HG02884 (cell line): Measurements from ENCODE around the gene SIPA1L3.

ENCODE experiments used
- ATAC-seq: cut with Tn5 transposase; IDR thresholded peaks from one replicate; pipeline ENCODE4 v1.9.1; 2021; ENCODE audit warnings: mild to moderate bottlenecking, moderate library complexity; ENCODE audit not compliant: unreplicated experiment

Gene SIPA1L3

DNA sequence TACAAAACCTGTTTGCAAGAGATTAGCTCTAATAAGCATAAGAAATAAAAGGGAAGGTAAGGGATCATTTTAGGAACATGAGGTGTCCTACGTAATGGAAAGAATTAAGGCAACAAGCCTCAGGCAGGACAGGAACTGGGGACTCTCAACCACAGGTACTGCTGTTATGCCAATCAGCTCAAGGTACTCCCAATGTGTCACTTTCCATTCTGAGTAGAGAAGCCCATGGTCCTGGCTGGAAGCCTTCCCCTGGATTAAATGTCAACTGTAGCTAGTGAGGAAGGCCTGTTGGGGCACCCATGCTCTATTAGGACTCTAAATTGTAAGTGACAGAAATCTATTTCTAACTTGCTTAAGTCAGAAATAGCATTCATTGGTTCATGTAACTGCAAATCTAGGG lies 182.4 kb downstream of the SIPA1L3 start:
- ATAC-seq, result no peak

DNA sequence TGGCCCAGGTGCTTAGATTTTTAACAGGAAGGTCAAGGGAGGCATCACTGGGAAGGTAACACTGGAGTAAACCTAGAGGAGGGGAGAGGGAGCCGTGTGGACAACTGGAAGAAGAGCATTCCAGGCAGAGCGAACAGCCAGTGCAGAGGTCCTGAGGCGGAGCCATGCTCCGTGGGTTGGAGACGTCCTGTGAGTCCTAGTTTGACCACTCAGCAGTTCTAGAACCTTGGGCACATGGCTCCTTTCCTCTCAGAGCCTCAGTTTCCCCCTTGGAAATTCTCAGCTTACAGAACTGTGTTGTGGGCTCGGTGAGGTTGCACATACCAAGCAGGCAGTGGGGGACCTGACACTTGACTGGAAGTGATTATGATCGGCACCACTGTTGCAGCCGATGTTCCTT lies 186.1 kb downstream of the SIPA1L3 start:
- ATAC-seq, result no peak

DNA sequence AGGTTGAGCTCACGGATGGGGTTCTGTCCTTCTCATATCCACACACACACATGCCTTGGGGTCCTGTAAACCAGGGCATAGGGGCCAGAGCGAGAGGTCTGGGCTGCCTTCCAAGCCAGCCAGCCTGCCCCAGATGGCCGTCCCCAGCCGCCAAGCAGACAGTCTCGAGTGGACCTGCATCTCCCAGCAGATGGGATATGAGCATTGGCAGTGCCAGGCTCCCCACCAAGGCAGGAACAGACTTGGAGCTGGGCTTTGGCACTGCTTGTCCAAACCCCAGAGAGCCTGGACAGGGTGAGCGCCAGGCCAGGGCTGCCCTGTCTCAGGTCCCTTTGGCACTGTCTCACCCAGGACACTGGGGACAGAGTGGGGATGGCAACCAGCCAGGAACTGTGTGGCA lies 186.6 kb downstream of the SIPA1L3 start:
- ATAC-seq, result no peak

DNA sequence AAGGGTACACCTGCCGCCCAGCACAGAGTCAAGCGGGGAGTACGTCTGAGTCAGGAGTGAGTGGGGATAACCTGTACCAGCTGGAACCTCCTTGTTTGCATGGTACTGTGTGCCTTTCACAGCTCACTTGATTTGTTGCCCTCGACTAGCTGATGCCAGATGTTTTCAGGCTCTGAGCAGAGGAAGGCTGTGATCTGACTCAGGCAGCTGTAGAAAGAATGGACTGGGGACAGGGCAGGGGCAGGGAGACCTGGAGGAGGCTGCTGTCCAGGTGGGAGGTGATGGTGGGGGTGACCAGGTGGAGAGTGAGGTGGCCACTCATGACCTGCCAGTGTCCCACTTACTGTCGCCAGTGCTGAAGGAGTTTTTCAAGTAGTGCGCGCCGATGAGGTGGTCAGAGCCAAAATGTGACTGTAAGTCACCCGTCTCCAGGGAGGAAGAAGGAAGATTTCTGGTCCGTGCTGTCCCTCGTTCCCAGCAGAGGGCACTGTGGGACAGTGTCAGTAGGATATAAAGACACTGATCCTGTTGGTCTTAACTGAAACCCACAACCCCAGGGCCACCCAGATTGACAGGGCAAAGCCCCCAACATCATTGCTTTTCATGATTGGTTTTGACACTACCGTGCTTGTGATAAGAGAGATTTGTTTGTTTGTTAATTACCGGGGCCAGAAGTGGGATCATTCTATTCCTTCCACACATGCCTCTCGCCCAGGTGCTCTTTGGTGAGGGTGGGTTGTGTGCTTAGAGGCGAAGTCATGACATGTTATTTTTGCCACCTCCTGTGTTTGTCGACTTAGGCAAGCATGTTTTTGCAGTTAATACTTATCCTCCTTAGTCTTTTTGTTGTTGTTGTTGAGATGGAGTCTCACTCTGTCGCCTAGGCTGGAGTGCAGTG lies 188.7 kb downstream of the SIPA1L3 start:
- no peak for ATAC-seq

DNA sequence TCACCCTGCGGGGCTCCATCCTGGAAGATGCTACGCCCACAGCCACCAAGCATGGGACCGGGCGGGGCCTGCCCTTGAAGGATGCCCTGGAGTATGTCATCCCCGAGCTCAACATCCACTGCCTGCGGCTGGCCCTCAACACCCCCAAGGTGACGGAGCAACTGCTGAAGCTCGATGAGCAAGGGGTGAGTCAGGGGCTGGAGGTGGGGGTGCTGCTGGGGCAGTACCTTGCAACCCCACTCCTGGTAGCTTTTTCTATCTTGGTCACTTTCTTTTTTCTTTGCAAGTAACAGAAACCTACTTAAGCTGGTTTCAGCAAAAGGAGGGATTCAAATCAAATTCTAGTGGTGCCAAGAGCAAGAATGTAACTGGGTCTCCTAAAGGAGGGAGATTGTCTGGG lies 193.0 kb downstream of the SIPA1L3 start:
- ATAC-seq, result no peak

- ATAC-seq, result no peak
Observed at GRCh38 chr19:38100589-38100988, 193.6 kb downstream of the SIPA1L3 start.

DNA sequence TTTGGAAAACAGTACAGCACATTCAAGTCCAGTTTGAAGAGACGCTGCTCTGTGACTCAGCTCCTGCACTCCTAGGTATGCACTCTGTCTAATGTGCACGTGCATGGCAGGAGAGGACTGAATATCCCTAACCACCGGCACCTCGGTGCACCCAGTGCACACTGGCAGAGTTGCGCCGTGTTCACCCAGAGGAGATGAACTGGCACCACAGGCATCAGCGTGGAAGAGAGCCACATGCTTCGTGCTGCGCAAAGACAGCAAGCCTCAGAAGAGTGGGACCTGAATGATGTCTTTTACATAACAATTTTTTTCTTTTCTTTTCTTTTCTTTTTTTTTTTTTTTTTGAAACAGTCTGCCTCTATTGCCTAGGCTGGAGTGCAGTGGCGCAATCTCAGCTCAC lies 194.7 kb downstream of the SIPA1L3 start:
- ATAC-seq, result no peak

GRCh38 chr19:38105574-38105973 lies 198.6 kb downstream of the SIPA1L3 start:
- ATAC-seq, result no peak

DNA sequence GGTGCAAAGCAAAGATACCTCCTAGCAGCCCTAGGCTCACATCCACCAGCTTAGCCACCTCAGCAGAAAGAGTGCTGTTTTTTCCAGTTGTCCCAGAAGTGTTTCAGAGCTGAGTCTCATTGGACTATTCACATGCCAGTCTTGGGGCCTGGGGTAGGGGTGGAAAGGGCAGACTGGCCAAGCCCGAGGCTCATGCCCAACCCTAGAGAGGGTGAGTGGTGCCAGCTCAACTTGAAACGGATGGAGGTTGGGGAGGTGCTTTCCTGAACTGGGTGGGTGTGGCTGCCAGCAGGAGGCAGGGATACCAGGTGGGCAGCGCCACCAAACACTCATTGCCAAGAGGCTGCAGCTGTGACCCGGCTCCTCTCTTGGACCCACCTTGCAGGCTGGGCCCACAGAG lies 200.1 kb downstream of the SIPA1L3 start:
- no peak for ATAC-seq

DNA sequence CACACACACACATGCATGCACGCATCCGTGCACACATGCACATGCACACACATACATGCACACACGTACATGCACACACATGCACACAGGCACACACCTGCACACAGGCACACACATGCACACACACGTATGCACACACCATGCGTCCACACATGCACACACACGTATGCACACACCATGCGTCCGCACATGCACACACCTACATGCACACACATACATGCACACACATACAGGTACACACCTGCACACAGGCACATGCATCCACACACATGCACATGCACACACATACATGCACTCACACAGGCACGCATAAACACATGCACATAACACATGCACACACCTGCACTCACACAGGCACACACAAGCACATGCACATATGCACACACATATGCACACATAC lies 204.9 kb downstream of the SIPA1L3 start:
- ATAC-seq, result no peak

GRCh38 chr19:38114651-38115050 lies 207.6 kb downstream of the SIPA1L3 start:
- no peak for ATAC-seq

GRCh38 chr19:38115271-38115802 lies 208.3 kb downstream of the SIPA1L3 start:
- no peak for ATAC-seq

DNA sequence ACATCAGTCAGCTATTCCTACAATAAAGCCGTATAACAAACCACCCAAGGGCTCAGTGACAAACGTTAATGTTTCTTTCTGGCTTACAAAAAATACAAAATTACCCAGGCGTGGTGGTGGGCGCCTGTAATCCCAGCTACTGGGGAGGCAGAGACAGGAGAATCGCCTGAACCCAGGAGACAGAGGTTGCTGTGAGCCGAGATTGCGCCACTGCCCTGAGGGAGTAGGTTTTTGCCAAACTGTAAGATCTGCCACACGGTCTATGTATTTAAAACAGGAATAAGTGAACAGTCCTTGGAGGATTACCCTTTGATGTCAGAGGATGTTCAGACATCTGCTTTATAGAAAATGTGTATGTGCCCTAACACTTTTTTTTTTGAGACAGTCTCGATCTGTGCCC lies 211.2 kb downstream of the SIPA1L3 start:
- ATAC-seq, result no peak

DNA sequence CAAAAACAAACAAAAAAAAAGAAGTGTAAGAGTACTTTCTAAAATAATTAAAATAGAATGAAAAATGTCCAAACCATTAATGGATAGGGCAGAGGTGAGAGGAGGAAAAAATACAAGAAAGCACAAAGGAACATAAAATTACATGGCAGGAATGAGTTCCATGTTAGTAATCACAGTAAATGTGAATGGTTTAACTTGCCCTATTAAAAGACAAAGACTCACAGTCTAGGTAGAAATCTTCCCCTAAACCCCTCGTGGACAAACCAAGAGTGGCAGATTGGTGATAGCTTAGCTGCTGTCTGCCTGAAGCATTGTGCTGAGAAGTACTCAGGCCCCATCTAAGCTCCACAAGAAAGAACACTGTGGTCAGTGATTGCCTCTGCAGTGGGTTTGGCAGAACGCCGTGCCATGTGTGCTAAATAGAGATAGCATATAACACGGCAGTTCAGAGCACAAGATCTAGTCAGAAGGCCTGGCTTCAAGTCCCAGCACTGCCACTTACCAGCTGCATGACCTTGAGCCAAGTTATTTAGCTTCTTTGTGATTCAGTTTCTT lies 213.5 kb downstream of the SIPA1L3 start:
- ATAC-seq, result no peak

DNA sequence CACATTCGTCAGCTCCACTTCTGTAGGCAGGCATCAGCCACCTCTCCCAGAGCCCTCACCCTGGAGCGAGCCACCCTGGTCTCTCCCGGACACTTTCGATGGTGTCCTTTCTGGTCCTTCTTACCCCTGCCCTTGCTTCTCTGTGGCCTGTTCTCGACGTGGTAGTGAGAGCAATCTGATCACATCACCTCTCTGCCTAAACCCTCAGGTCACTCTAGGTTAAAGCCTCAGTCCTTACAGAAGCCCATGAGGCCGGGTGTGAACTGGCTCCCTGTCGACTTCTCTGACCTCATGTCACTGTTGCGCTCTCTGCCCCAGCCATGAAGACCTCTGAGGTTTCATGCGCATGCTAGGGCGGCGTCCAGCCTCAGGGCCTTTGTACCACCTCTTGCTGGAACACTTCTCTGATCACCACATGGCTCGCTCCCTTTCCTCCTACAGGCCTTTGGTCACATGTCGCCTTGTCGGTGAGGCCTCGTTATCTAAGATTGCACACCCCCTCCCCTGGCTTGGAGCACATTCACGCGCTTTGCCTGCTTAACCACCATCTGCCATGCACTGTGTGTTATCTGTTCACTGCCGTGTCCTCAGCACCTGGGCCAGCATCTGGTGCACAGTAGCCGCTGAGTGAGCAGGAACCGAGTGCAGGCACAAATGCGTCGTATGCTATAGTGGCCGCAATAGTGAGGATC lies 215.5 kb downstream of the SIPA1L3 start:
- ATAC-seq, result no peak

DNA sequence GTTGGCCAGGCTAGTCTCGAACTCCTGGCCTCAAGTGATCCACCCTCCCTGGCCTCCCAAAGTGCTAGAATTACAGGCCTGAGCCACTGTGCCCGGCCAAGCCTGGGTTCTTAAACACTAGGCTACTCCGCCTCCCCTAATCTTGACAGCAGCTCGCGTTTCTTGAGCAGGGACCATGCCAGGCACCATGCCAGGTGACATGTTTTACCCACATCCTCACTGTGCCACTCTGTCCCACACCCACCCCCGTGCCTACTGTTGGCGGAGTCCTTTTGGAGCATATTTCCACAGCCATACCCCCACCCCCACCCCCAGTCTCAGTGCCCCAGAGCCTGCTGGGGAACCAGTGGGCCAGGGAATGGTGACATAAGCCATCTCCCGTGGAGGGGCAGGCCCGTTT lies 218.2 kb downstream of the SIPA1L3 start:
- no peak for ATAC-seq

GRCh38 chr19:38130399-38130798 lies 223.4 kb downstream of the SIPA1L3 start:
- no peak for ATAC-seq

DNA sequence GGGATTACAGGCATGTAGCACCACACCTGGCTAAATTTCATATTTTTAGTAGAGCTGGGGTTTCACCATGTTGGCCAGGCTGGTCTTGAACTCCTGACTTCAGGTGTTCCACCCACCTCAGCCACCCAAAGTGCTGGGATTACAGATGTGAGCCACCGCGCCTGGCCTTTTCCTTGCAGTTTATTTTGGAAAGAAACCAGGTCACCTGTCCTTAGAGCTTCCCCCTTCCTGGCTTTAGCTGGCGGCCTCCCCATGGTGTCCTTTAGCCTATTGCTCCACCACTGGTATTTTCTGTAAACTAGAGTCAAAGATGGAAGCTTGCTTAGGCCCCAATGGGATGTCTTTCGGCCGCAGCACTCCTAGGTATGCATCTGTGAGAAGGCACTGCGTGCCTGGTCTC lies 225.8 kb downstream of the SIPA1L3 start:
- ATAC-seq, result no peak

GRCh38 chr19:38133319-38133718 lies 226.3 kb downstream of the SIPA1L3 start:
- no peak for ATAC-seq

DNA sequence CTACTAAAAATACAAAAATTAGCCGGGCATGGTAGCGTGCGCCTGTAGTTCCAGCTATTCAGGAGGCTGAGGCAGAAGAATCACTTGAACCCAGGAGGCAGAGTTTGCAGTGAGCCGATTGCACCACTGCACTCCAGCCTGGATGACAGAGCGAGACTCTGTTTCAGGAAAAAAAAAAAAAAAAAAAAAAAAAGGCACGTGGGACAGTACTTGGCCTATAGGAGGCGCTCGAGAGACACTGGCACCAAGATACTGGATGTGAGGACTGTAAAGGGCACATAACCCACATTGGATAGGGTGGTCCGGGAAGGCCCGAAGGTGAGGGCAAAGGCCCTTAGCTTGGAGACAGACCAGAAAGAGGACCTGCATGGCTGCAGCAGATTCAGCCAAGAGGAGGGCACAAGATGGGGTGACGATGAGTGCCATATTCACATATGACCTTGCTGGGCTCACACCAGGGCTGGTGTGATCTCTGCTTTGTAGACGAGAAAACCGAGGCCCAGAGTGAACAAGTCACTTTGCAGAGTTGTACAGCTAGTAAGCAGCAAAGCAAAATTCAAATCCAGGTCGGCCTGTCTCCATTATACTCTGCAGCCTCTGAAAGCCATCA lies 227.6 kb downstream of the SIPA1L3 start:
- ATAC-seq, result no peak
